Adrenal gland (tissue), 12 donors: ENCODE results near the gene PPP3CA. TPM values are rescaled to one million over a fixed set of nuclear protein-coding genes. Genes with fewer than 3 reads are reported as not detected.

Experiments
- DNase-seq, 7 donors: peaks; one replicate each; pipeline ENCODE4 v3.0.0-alpha.2; 2019 to 2020
- H3K27ac ChIP-seq, 5 donors: fragments of 200-600 bp; sonication (generic) in 4 of 5; 1 replicate in 3 of 5; 2 replicates in 2 of 5; pipeline versions ENCODE4 v1.5.1 to v1.8.0; 2016 to 2020; ENCODE audit warnings: mild to moderate bottlenecking in 1 of 5
- H3K27me3 ChIP-seq: fragments of 200-600 bp; 2 replicates; pipeline ENCODE4 v1.8.0; 2021
- H3K36me3 ChIP-seq, 2 donors: fragments of 200-600 bp; replicated peaks in 1 of 2; 1 replicate in 1 of 2; 2 replicates in 1 of 2; pipeline versions ENCODE4 v1.5.1 to v1.8.0; 2018 to 2022
- H3K4me1 ChIP-seq, 2 donors: fragments of 200-600 bp; replicated peaks in 1 of 2; 1 replicate in 1 of 2; 2 replicates in 1 of 2; pipeline versions ENCODE4 v1.5.1 to v1.8.0; 2018 to 2021
- H3K4me3 ChIP-seq, 4 donors: fragments of 200-600 bp; sonication (generic) in 3 of 4; one replicate each; pipeline ENCODE4 v1.5.1; 2016 to 2018
- H3K9me3 ChIP-seq, 3 donors: fragments of 200-600 bp; sonication (generic) in 1 of 3; replicated peaks in 1 of 3; 1 replicate in 2 of 3; 2 replicates in 1 of 3; pipeline versions ENCODE4 v1.5.1 to v1.8.0; 2016 to 2021
- CTCF ChIP-seq, 6 experiments: fragments of 450-650 bp in 4 of 6; fragments of 200-600 bp in 2 of 6; sonication (generic) in 1 of 6; IDR thresholded peaks; 1 replicate in 5 of 6; 2 replicates in 1 of 6; pipeline versions ENCODE4 v1.5.1 to v1.8.0; 2016 to 2021; ENCODE audit warnings: antibody characterized with exemption in 6 of 6, mild to moderate bottlenecking in 2 of 6, moderate library complexity in 1 of 6
- POLR2A ChIP-seq, 2 donors: fragments of 450-650 bp; IDR thresholded peaks; one replicate each; pipeline ENCODE4 v1.6.1; 2017; ENCODE audit warnings: antibody characterized with exemption in 2 of 2, mild to moderate bottlenecking in 2 of 2, moderate library complexity in 1 of 2
- WGBS, 4 donors: extraction: QIAGEN DNeasy Blood & Tissue Kit in 2 of 4; methylation state at CpG; one replicate each; pipeline versions ENCODE4 v1.1.5 to v1.1.7; 2013 to 2017; 5-methylcytosine and 5-hydroxymethylcytosine counted together
- intact Hi-C, 2 donors: fragments of 100-400 bp; cut with DNase I; formaldehyde crosslinking; loops; one replicate each; pipeline versions ENCODE4 v1.14.1 to v1.15.0; 2022 to 2023
- polyA plus RNA-seq, 3 donors: library from polyadenylated mRNA; stranded (reverse); fragments of 200-250 nt in 2 of 3; fragments of 350-450 nt in 1 of 3; fragmentation: Illumina TruSeq in 1 of 3; extraction: RNeasy Lipid Tissue Mini Kit (QIAGEN cat#74804) in 1 of 3; gene quantifications; one replicate each; pipeline ENCODE4 v1.2.3, GENCODE V29; 2013 to 2014
- total RNA-seq, 9 donors: library from RNA; depleted of rRNA in 4 of 9; stranded (reverse); fragments of >200 nt in 4 of 9; fragments of 120-200 nt in 1 of 9; fragmentation: NEBNext Ultra II Directional in 1 of 9; extraction: Animal tissue kit (Norgen Biotek cat#: 25700) in 1 of 9; gene quantifications; one replicate each; pipeline versions ENCODE4 v1.1.0 to v1.2.4, GENCODE V29; 2013 to 2023
- donor health status: healthy with polysubstance abuse.
- donor health status: Bipolar disorder and iron deficiency.
- donor health status: DM: yes; HTN: yes; CAD: no.
- donor health status: DM: no; HTN: no; CAD: no.
- donor health status: DM: no; HTN: no; CAD: no.
- donor health status: DM: yes; HTN: yes; CAD: no.

The PPP3CA gene
- total and polyA plus RNA-seq, 12 donors: 13.8 to 138 (median 43.8) TPM

- no peak overlapping the region for H3K4me3 ChIP-seq
- 90 to 95% (median 91%) methylated on average over 2 of the region's 2 CpGs for WGBS, 4 donors
Measured at GRCh38 chr4:101050837-101051205, 296.5 kb downstream of the PPP3CA start.

GRCh38 chr4:101050088-101050836 is 297.1 kb downstream of the PPP3CA start:
- TF ChIP-seq CTCF (IDR thresholded peaks at IDR 0.05) (no peak), POLR2A (IDR thresholded peaks at IDR 0.05) (no peak)
- H3K36me3 ChIP-seq: no peaks in the 10 kb centered on the region

More at GRCh38 chr4:101050837-101051205, 296.5 kb downstream of the PPP3CA start:
- no peak overlapping the region for H3K27ac ChIP-seq
- TF ChIP-seq POLR2A (IDR thresholded peaks at IDR 0.05) (no peak), CTCF (IDR thresholded peaks at IDR 0.05) (no peak)
- H3K9me3 ChIP-seq: no peaks in the 10 kb centered on the region
- DNase-seq: no peak
- H3K36me3 ChIP-seq: no peaks in the 10 kb centered on the region
- no peaks in the 10 kb centered on the region for H3K27me3 ChIP-seq
- intact Hi-C loops: no loop called here
- no peaks in the 10 kb centered on the region for H3K4me1 ChIP-seq

GRCh38 chr4:101049549-101050001 is 297.8 kb downstream of the PPP3CA start:
- intact Hi-C loops: no loop called here
- TF ChIP-seq POLR2A (IDR thresholded peaks at IDR 0.05) (no peak), CTCF (IDR thresholded peaks at IDR 0.05) (no peak)
- Histone ChIP-seq H3K9me3 (no peaks in the 10 kb centered on the region), H3K36me3 (no peaks in the 10 kb centered on the region), H3K4me1 (no peaks in the 10 kb centered on the region), H3K27ac (no peak overlapping the region), H3K27me3 (no peaks in the 10 kb centered on the region), H3K4me3 (no peak overlapping the region)
- WGBS, 4 donors: 88 to 93% (median 91%) methylated on average over 5 of the region's 5 CpGs
- no peak for DNase-seq

More at GRCh38 chr4:101050088-101050836, 297.1 kb downstream of the PPP3CA start:
- intact Hi-C loops: no loop called here
- 75 to 84% (median 80%) methylated on average over 6 of the region's 6 CpGs for WGBS, 4 donors
- H3K27ac ChIP-seq: no peak overlapping the region
- DNase-seq: no peak
- no peaks in the 10 kb centered on the region for H3K27me3 ChIP-seq
- H3K4me3 ChIP-seq: no peak overlapping the region
- H3K9me3 ChIP-seq: no peaks in the 10 kb centered on the region
- no peaks in the 10 kb centered on the region for H3K4me1 ChIP-seq

GRCh38 chr4:101044766-101045165 is 302.6 kb downstream of the PPP3CA start:
- no peaks in the 10 kb centered on the region for H3K4me1 ChIP-seq
- no peak for TF ChIP-seq CTCF (IDR thresholded peaks at IDR 0.05)
- no peak for TF ChIP-seq POLR2A (IDR thresholded peaks at IDR 0.05)
- H3K36me3 ChIP-seq: no peaks in the 10 kb centered on the region
- intact Hi-C loops: no loop called here
- no peak for DNase-seq
- no peak overlapping the region for H3K4me3 ChIP-seq
- H3K27ac ChIP-seq: no peak overlapping the region
- no peaks in the 10 kb centered on the region for H3K9me3 ChIP-seq
- no peaks in the 10 kb centered on the region for H3K27me3 ChIP-seq
- WGBS, 4 donors: 94 to 96% (median 96%) methylated on average over 1 of the region's 1 CpG
